Measurements from ENCODE around the gene SARDH. TPM values are rescaled to one million over a fixed set of nuclear protein-coding genes. Genes with fewer than 3 reads are reported as not detected.
"Not testable (repeated sequence)": the region's sequence is repeated elsewhere in the genome, so short reads cannot be mapped to it uniquely, and the experiment has no call there.

Gene SARDH
- total RNA-seq, 4 donors from 2014 or later = 0.47 to 5.0 (median 0.95) TPM

DNA sequence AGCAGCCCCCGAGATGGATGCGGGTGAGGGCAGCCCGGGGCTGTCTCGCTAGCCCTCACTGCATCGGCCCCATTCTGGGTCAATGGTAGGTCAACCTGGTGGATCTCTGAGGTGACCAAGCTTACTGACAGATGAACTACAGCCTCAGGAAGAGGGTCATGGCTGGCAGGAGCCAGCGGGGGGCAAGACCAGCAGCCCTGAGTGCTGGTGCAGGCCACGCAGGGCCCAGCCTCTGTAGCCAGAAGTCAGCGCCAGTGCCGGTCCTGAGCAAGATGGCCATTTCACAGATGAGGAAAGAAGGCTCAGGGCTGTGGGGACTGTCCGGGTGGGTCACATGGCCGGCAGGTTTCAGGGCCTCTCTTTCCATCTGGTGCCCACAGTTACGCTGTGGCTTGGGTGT is 107.0 kb downstream of the SARDH start:
- no peaks in the 10 kb centered on the region for H3K36me3 ChIP-seq

DNA sequence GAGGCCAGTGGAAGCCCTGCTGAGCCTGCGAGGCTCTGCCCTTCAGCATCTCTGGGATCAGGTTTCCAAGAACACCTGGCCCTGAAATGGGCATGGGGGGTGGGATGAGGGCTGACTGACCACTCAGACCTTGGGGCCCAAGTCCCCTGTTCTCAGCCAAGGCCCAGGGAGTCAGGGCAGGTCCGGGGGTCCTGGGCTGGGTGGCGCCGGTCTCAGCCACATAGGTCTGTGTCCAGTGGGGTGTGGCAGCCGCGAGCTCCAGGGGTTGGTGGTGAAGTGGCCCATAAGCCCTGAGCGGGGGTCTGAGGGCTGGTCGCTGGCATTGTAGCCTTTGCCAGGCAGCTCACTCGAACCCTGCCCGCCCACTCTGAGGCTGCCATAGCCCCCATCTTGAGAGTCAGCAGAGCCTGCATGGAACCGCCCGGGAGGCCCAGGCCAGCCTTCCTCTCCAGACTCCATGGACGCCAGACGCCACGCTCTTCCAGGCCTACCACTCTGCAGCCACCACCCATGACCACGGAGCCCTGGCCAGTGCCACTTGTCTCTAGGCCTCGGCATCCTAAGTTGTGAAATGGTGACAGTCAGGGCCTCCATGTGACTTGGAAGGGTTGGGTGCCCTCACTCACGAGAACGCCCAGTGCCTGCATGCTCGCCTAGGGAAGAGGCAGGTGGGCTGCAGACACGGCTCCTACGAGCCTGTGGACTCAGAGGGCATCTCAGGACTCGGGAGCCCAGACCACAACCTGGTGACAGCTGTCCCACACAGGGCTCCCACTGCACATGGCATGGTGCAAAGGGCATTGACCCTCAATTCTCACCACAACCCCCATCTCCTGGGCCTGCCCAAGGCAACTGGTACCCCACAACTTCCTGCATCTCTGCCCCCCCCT is 108.7 kb downstream of the SARDH start:
- no peaks in the 10 kb centered on the region for H3K36me3 ChIP-seq
- H3K27ac ChIP-seq = no peak overlapping the region
- no peaks in the 10 kb centered on the region for H3K4me1 ChIP-seq
- TF ChIP-seq, protein P1, sequence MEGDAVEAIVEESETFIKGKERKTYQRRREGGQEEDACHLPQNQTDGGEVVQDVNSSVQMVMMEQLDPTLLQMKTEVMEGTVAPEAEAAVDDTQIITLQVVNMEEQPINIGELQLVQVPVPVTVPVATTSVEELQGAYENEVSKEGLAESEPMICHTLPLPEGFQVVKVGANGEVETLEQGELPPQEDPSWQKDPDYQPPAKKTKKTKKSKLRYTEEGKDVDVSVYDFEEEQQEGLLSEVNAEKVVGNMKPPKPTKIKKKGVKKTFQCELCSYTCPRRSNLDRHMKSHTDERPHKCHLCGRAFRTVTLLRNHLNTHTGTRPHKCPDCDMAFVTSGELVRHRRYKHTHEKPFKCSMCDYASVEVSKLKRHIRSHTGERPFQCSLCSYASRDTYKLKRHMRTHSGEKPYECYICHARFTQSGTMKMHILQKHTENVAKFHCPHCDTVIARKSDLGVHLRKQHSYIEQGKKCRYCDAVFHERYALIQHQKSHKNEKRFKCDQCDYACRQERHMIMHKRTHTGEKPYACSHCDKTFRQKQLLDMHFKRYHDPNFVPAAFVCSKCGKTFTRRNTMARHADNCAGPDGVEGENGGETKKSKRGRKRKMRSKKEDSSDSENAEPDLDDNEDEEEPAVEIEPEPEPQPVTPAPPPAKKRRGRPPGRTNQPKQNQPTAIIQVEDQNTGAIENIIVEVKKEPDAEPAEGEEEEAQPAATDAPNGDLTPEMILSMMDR (IDR thresholded peaks at IDR 0.05) = no peak
- TF ChIP-seq POLR2A (IDR thresholded peaks at IDR 0.05) = no peak
- DNase-seq = no peak
- no peak overlapping the region for H3K4me3 ChIP-seq
- peaks cover 0 to 4% (median 0%) of the 10 kb centered on the region in 4 donors for H3K9me3 ChIP-seq
- H3K27me3 ChIP-seq = no peaks in the 10 kb centered on the region

More for the DNA sequence above, 107.0 kb downstream of the SARDH start:
- Histone ChIP-seq H3K9me3 (no peaks in the 10 kb centered on the region), H3K27me3 (no peaks in the 10 kb centered on the region), H3K4me3 (no peak overlapping the region), H3K27ac (no peak overlapping the region), H3K4me1 (no peaks in the 10 kb centered on the region)
- DNase-seq = no peak
- no peak for TF ChIP-seq POLR2A (IDR thresholded peaks at IDR 0.05)

DNA sequence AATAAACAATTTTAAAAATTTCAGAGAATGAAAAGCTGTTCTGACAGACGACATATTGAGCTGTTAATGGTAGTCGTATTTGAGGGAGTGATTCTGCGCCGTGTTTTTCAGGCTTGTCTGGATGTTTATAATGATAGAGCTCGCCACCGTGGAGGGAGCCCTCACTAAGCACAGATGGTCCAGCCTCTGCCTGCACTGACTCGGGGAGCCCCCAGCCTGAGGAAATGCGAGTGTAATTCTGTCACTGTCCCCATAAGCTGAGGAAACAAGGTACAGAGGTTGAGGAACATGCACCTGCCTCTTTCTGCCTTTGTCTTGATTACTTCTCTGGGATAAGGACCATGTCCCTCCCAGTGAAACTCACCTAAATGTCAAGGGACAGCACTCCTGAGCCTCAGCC is 109.4 kb downstream of the SARDH start:
- Histone ChIP-seq H3K27ac (no peak overlapping the region), H3K4me1 (no peaks in the 10 kb centered on the region), H3K36me3 (no peaks in the 10 kb centered on the region), H3K4me3 (no peak overlapping the region), H3K27me3 (no peaks in the 10 kb centered on the region), H3K9me3 (peaks cover 0 to 4% (median 0%) of the 10 kb centered on the region in 4 donors)
- TF ChIP-seq, protein P1 (IDR thresholded peaks at IDR 0.05) = no peak
- no peak for DNase-seq

DNA sequence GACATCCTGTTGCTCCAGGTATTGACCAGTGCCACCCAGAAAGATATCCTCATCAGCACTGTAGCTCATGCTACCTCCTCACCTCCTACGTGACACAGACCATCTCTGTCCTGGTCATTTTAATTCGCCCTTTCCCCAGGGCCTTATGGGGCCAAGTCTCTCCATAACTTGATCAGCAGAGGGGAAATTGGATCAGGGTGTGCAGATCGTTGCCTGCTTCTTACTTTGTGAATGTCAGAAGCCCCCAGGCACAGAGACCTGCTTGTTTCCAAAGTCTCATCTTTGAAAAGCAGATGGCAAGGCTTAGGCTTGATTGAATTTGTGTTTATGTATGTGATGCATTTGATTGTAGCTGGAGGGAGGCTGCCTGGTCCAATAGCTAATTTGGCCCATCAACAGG is 110.8 kb downstream of the SARDH start:
- Histone ChIP-seq H3K27ac (no peak overlapping the region), H3K4me1 (no peaks in the 10 kb centered on the region), H3K36me3 (no peaks in the 10 kb centered on the region), H3K4me3 (no peak overlapping the region), H3K9me3 (peaks cover 0 to 4% (median 0%) of the 10 kb centered on the region in 4 donors), H3K27me3 (no peaks in the 10 kb centered on the region)
- no peak for DNase-seq
- TF ChIP-seq, protein P1 (IDR thresholded peaks at IDR 0.05) = no peak
- no peak for TF ChIP-seq POLR2A (IDR thresholded peaks at IDR 0.05)

DNA sequence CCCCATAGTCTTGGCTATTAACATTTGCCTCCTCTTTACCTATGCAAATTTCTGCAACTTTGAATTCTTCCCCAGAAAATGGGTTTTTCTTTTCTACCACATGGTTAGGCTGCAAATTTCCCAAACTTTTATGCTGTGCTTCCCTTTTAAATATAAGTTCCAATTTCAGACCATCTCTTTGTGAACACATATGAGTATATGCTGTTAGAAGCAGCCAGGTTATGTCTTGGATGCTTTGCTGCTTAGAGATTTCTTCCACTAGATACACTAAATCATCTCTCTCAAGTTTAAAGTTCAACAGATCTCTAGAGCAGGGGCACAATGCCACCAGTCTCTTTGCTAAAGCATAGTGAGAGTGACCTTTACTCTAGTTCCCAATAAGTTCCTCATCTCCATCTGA is 112.1 kb downstream of the SARDH start:
- H3K36me3 ChIP-seq, DNase-seq, H3K4me3 ChIP-seq, H3K4me1 ChIP-seq, H3K9me3 ChIP-seq, H3K27me3 ChIP-seq, H3K27ac ChIP-seq: not testable (repeated sequence)

DNA sequence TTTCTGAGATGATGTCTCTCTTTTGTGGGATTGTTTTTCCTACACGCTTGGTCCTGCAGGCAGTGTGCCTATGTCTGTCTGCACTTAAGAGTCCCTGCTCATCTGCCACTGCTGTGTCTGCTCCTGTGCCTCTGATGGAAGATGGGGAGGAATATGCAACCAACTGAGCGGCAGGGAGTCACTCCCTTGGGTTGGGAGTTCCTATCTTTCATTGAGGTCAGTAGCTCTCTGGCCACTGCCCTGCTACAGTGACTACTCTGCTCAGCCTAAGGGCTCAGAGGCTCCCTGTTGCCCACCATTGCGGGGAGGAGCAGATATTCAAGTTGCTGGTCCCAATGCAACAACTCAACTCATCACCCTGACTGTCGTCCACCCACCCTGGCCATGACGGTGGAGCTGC is 115.6 kb downstream of the SARDH start:
- Histone ChIP-seq H3K9me3 (peaks cover 0 to 4% (median 0%) of the 10 kb centered on the region in 4 donors), H3K27me3 (no peaks in the 10 kb centered on the region), H3K4me3 (no peak overlapping the region), H3K4me1 (peaks cover 0 to 10% (median 2%) of the 10 kb centered on the region in 4 donors), H3K27ac (no peak overlapping the region), H3K36me3 (no peaks in the 10 kb centered on the region)
- DNase-seq = no peak
- TF ChIP-seq POLR2A (IDR thresholded peaks at IDR 0.05) = no peak
- TF ChIP-seq, protein P1 (IDR thresholded peaks at IDR 0.05) = no peak
